Epithelial cell of prostate (primary cell): ENCODE results near the gene ACAD8.
"Not testable (repeated sequence)": the region's sequence is repeated elsewhere in the genome, so short reads cannot be mapped to it uniquely, and the experiment has no call there.

Source experiments
- DNase-seq: peaks from one replicate; pipeline ENCODE4 v3.0.0-alpha.2; 2011; ENCODE audit warnings: low read depth, low spot score
- H3K27ac ChIP-seq: fragments of 450-650 bp; 2 replicates; pipeline ENCODE4 v1.5.1; 2017; ENCODE audit warnings: mild to moderate bottlenecking

Gene ACAD8

DNA sequence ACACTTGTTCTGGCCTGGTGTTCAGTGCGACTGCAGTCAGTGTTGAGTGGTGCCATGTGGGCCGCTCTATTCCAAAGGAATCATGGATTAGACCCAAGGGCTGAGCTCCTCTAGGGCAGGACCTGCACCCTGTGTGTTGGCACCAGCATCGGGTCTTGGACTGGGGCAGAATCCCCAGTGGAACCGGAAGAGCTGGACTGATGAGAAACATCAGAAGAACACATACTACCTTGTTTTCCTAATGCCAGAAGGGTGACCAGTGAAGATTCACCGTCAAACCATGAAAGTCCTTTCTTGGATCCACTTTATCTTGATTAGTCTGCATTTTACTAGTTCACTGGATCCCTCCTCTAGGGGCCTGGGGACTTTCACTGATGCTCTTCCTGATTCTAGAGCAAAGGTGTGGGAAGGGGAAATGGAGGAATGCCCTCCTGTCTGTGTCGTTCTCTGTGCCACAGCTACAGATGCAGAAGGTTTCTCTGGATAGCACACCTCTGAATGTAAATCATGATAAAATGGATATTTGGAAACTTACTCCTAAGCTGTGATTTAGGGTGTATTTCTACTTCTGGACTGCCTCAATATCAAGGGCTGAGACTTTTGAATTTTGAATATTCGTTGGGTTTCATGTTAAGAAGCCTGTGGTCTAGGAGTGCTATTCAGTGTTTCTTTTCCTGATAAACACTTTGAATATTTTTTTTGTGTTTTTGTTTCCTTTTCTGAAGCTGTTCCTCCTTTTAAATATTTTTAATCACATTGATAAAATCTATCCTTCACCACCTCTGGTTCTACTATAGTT is 11.8 kb downstream of the ACAD8 start:
- H3K27ac ChIP-seq = no peak overlapping the region
- no peak for DNase-seq

GRCh38 chr11:134266440-134266839 is 13.1 kb downstream of the ACAD8 start:
- no peak for DNase-seq
- peak overlapping the region; percentile 86 for H3K27ac ChIP-seq

DNA sequence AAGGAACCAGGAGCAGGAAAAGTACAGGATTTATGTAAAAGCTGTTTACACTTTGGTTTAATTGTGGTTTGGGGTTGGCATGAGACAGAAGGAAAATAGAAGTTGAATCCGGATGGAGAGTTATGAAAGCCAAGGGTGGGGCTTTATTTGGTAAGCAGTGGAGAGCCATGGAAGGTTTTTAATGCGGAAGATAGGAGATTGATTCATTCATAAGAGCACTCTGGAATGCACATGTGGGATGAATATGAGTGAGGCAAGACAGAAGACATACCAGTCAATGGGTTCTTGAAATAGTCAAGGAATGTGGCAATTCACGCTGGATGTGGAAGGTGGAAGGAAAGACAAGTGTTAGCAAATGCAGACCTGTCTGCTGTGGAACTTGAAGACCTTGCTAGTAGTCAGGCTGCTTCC is 13.5 kb downstream of the ACAD8 start:
- peak overlapping the region; percentile 86 for H3K27ac ChIP-seq
- DNase-seq = peak; percentile 93

DNA sequence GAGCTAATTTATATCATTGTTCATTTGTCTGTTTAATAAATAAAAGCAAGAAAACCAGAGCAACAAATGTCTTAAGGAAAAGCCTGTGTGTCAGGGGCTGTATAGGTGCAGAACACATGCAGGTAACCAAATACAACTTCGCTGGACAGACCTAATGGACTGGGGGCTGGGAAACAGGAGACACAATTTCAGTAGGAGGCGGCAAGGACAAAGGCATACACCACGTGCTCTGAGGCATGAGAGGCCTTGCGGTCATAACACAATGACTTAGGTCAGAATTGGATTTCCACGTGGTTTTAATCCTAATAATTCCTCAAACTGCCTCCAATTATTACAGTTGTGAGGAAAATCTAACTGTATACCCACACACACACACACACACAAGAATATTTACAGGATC is 14.1 kb downstream of the ACAD8 start:
- DNase-seq = no peak
- H3K27ac ChIP-seq = peak overlapping the region; percentile 86

DNA sequence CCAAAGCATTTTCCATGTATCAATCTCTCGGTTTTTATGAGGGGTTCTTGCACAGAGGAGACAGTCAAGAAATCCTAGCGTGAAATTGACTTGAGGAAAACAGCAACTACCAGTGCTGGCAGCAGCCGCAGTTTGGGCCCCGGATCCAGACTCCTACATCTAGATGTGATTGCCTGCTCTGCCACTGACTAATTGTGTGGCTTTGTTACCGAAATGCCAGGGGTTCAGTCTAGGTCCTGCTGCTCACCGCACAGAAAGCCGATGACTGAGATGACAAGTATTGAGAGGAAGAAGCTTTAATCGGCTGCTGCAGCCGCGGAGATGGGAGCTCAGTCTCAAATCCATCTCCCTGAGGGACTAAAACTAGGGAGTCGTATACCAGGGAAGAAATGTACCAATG is 14.6 kb downstream of the ACAD8 start:
- no peak for DNase-seq
- H3K27ac ChIP-seq = peak overlapping the region; percentile 86

GRCh38 chr11:134270250-134270714 is 16.9 kb downstream of the ACAD8 start:
- no peak overlapping the region for H3K27ac ChIP-seq
- DNase-seq = no peak

DNA sequence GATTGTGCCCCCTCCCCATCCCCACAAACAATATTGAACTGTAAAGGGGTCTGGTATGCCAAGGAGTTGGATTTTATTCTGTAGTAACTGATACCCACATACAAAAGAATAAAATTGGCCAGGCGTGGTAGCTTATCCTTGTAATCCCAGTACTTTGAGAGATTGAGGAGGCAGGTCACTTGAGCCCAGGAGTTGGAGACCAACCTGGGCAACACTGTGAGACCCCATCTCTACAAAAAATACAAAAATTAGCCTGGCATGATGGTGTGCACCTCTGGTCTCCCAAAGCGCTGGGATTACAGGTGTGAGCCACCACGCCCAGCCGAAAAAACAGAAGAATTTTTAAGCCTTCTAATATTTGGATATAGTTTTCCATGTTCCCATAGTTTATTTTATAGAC is 18.6 kb downstream of the ACAD8 start:
- H3K27ac ChIP-seq = no peak overlapping the region
- no peak for DNase-seq

- H3K27ac ChIP-seq = no peak overlapping the region
- DNase-seq = no peak
These were observed 19.3 kb downstream of the ACAD8 start for GRCh38 chr11:134272381-134273316.

- no peak overlapping the region for H3K27ac ChIP-seq
- DNase-seq = no peak
These were observed 19.9 kb downstream of the ACAD8 start for GRCh38 chr11:134273317-134273712.

DNA sequence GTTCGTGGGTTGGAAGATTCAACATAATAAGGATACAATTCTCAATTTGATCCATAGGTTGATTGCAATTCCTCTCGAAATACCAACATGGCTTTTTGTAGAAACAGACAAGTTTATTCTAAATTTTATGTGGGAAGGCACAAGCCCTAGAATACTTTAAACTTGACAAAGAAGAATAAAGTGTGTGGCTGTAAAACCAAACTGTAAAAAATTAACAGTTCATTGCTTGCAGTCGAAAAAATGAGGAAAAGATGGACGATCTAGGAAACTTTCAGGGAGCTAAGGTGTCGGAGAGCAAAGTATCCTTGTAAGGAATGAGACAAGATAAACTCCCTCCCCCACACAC is 21.8 kb downstream of the ACAD8 start:
- DNase-seq = no peak
- no peak overlapping the region for H3K27ac ChIP-seq

DNA sequence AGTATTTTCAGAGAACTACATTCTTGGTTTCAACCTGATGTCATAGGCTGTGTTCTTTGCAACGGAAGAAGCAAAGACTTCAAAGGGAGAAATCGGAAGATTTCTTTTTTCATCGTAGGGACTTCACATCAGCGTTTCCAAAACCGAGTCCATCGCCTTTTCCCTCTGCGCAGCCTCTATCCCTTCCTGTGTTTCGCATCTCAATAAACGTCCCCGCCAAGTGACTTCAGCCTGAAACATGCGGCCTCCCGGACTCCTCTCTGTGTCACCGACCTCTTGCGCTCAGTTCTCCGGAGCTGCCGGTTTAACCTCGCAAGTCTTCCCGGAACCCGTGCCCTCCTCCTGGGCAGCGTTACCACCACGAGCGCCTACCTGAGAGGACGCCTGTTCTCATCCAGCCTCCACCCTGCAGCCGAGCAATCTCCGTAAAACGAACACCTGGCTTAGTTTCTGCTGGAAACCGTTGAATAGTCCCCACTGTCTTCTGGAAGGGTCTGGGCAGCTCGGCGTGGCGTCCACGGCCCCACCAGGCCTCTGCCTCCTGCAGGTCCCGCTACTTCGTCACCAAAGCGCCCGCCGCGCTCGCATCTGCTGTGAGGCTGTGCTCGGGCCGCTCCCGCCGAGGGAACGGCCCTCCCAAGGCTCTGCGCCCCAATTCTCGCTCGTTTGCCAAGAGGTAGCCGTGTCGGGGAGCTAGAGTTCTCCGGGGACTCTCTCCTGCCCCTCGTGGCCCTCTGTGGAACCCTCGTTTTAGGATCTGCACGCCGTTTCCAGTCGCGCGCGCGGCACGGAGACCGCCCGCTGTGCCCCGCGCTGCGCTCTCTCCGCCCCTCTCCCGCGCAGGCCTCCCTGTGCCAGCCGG is 22.4 kb downstream of the ACAD8 start, which contains the start of gene GLB1L3:
Gene GLB1L3 (plus strand): TSS at position 846 of the 862 bp plus-strand sequence. CDS start 362 bp downstream, outside the sequence.
- no peak for DNase-seq
- no peak within 1 kb of the TSS for H3K27ac ChIP-seq

GRCh38 chr11:134276396-134277182 is 23.2 kb downstream of the ACAD8 start:
- H3K27ac ChIP-seq = no peak overlapping the region
- no peak for DNase-seq

DNA sequence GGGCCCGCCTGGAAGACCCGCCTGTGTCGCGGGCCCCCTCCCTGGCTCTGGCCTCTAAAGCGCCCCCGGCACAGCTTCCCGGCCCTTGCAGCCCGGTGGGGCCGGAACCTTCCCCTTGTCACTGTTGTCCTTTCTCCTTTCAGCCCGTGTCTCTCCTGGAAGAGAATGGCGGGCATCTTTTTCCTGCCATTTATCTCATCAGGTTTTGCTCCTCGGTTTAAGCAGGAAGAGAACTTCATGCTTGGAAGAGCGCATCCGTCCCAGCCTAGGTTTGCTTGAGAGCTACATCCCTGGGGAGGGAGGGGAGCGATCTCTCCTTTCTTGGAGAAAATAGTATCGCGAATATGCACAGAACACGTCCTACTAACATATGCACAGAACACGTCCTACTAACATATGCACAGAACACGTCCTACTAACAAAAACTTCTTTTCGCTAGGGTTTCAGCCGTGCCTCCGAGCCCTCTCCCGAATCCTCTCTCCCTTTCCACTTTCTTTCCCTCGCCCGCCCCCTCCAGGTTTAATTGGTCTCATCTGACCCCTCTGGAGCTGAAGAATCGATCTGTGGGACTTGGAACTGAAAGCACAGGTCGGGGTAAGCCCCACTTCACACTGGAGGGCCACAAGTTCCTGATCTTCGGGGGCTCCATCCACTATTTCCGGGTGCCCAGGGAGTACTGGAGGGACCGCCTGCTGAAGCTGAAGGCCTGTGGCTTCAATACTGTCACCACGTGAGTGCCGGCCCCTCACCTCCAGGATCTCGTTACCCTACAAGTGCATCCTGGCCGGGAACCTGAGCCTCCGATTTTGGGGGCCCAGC is 24.0 kb downstream of the ACAD8 start:
- no peak for DNase-seq
- no peak overlapping the region for H3K27ac ChIP-seq

DNA sequence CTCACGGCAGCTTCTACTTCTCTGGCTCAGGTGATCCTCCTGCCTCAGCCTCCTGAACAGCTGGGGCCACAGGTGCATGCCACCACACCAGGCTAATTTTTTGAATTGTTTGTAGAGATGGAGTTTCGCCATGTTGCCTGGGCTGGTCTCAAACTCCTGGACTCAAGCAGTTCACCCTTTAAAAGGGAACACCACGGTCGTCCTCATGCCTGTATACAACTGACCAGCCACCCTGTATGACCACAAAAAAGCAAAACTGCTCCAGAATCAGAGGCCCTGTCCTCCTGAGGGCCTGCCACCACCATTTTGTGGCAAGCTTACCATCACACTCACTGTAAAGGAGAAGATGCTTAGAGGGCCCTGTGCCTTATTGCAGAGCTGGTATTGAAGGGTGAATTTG is 25.0 kb downstream of the ACAD8 start:
- H3K27ac ChIP-seq = no peak overlapping the region
- no peak for DNase-seq

- not testable (repeated sequence) for H3K27ac ChIP-seq, DNase-seq
These were observed 28.3 kb downstream of the ACAD8 start for GRCh38 chr11:134281635-134282034.

DNA sequence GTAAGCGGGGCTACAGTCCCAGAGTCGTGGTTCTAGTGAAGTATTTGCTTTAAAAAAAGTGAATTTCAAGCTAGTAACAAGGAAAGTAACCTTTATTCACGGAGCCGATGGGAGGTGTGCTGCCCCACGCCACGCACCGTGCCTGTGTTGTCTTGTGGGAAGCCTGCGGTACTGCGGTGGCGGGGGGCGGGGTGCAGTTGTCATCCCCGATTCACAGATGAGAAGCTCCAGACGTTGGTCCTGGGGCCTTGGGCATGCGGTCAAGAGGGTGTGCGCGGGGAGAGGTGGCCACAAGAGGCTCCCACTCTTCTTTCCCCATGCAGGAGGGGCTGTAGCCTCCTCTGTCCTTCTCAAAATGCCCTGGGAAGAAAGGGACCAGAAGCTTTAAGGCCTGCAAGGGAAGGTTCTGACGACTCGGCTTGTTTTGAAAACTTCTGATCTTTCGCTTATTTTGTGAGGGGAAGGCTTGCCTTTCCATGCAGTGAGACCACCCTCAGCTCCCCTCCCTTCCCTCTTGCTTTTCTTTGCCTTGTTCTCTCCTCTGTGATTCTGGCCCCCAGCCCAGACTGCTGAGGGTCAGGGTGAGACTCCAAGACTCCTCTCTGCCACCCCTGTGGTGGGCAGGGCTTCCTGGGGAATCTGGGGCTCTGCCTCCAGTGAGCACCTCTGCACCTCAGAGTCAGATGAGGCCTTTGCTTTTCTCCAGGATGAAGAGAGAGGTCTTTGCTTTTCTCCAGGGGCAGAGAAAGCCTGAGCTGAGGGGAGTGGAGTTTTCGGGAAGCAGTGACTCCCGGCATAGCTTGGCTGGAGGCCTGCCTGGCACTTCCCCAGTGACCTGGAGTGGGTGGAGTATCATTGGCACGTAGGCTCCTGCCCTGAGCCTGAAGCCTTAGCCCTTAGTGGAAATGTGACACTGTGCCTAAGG is 29.0 kb downstream of the ACAD8 start:
- H3K27ac ChIP-seq = no peak overlapping the region
- no peak for DNase-seq

- no peak for DNase-seq
- H3K27ac ChIP-seq = no peak overlapping the region
These were observed 30.3 kb downstream of the ACAD8 start for GRCh38 chr11:134283461-134284230.
